HG03432 (cell line): Measurements from ENCODE around the gene NHSL1.

Experiments used
- ATAC-seq: cut with Tn5 transposase; IDR thresholded peaks from one replicate; pipeline ENCODE4 v1.9.1; 2021; ENCODE audit warnings: mild to moderate bottlenecking, moderate library complexity; ENCODE audit not compliant: unreplicated experiment

NHSL1 gene

DNA sequence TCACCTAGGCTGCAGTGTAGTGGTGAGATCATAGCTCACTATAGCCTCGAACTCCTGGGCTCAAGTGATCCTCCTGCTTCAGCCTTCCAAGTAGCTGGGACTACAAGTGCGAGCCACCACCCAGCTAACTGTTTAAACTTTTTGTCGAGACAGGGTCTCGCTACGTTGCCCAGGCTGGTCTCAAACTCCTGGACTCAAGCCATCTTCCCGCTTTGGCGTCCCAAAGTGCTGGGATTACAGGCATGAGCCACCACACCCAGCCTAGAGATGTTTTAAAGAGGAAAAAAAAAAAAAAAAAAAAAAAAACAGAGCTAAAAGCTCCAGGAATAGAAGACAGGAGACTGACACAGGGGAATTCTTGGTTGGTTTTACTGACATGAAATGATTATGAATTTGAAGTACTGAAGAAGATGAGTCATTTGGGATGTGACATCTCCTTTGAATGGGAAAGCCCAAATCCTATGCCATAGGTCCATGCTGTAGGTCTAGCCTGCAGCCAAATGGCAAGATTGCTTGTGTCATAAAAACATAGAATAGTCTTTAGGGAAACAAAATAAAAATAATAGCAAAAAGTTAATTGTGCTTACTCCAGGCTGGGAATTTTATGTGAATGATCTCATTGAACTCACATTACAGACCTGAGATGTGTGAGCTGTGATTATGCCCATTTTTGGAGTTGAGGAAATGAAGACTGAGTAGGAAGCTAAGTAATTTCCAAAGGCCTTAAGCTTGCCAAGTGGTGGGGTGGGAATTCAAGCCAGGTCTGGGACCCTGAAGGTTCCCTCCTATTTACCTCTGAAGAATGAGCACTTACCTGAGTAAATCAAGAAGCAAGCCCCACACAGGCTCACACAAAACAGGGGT, 24.3 kb upstream of the NHSL1 start:
- no peak for ATAC-seq

DNA sequence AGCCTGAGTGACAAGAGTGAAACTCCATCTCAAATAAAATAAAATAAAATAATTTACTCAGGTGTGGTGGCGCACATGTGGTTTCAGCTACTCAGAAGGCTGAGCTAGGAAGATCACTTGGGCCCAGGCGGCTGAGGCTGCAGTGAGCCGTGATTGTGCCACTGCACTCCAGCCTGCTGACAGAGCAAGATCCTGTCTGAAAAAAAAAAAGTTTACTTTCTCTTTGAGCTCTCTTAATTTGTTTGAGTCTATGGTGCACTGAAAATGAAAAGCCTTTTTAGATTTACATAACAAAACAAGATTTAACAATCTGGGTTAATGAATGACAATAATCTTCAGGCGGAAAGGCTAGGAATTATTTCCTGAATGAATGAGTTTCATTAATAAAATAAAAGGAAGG, 23.3 kb upstream of the NHSL1 start:
- ATAC-seq = no peak

DNA sequence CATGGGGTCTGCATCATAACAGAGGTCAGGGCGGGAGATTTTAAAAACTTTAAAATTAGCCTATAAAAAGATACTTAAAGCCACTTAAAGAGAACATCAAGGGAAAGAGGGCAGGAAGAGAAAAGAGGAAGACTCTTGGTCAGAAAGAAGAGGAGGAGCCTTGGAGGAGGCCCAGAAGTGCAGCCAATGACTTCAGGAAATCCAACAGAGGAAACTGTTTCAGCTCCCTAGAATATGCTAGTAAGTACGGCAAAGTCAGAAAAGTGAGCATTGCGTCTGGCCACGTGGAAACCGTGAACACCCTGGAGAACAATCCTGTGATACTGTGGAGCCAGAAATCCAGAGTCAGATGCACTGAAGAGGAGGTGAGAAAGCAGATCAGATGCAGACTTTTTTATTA, 22.5 kb upstream of the NHSL1 start:
- ATAC-seq = no peak

DNA sequence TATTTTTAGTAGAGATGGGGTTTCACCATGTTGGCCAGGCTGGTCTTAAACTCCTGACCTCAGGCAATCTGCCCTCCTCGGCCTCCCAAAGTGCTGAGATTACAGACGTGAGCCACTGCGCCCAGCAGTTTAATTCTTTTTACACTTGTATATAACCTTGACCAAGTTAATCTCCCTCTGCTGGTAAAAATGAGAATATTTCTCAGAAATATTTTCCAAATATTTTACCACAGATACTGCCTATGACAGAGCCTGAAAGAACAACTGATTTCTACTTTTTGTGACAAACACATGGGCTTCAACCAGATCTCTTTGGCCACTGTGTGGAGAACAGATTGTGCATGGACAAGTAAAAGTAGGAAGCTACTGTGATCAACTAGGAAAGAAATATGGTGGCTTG, 21.2 kb upstream of the NHSL1 start:
- no peak for ATAC-seq

DNA sequence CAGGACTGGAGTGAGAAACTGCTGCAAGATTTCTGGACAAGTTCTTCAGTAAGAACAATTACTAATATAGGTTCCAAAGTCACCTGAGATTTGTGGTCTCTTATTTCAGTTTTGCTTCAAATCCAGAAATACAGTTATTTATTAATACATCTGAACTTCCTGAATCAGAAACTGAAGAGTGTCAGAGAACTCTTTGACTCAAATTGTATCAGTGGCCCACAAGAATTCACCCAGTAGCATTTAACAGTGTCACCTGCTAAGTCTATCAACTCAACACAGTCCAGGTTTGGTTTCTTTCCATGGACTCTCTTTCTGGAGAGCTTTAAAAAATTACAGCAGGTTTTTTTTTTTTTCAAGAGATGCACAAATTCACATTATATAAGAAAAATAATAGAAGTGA, 18.8 kb upstream of the NHSL1 start:
- peak; percentile 35 for ATAC-seq

DNA sequence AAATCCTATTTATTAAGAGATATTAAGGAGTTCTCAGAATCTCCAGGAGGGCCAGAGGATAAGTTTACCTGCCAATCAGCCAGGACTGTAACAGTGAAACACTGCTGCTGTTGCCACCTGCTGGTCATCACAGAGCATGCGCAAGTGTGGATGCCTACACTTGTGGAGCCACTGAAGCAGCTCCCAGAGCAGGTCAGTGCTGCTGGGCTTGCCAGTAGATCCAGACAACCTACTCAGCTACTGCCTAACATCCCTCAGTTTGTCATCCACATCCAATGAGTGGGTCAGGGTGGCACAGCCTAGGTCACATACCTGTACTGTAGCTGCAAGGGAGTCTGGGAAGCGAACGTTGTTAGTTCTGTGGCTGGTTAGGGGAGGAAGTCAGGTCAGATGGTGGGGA, 18.3 kb upstream of the NHSL1 start:
- ATAC-seq = peak; percentile 64

DNA sequence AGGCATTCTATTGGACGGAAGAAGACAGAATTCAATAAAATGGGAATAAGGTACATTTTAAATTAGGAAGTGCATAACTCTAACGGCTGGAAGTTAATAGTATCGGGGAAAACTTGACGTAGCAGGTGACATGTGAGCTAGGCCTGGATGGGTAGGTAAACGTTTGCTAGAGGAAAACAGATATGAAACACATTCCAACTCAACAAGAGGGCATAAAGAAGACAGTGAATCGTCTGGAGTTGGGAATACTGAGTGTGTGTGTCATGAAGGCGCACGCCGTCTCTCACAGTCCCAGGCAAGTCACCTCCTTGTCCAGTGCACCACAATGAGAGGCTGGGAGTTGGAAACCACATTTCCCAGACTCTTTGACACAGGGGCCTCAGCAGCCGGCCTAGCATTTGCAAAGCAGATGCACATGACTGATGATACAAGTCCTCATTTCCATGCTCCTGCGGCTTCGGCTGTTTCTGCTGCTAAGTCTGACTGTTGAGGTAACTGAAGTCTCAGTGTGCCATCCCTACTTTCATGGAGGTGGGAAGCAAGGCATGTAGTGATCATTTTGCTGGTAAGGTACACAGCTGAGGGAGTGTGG, 16.5 kb upstream of the NHSL1 start:
- no peak for ATAC-seq

DNA sequence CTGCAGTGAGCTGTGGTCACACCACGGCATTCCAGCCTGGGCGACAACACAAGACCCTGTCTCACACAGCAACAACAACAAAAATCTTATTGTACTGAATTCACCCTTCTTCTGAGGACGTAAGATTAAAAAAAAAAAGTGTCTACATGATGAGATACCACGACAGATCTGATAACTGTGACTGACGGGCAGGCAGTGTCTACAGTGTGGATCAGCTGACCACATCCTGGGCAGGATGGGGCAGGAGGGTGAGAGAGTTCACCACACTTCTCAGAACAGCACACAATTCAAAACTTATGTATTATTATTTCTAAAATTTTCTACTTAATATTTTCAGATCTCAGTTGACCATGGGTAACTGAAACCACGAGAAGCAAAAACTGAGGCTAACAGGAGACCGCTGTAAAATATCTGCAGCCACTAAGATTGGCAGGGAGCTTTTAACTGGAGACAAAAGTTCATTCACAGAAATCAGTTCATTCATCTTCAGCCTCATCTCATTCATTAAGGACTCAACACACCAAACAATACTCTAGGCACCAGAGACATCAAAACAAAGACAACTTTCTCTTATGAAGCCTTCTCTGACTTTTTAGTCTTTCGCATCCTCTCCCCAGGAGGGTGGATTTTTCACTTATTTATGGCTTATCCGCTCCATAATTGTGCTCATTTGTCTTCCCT, 15.7 kb upstream of the NHSL1 start:
- ATAC-seq = no peak

DNA sequence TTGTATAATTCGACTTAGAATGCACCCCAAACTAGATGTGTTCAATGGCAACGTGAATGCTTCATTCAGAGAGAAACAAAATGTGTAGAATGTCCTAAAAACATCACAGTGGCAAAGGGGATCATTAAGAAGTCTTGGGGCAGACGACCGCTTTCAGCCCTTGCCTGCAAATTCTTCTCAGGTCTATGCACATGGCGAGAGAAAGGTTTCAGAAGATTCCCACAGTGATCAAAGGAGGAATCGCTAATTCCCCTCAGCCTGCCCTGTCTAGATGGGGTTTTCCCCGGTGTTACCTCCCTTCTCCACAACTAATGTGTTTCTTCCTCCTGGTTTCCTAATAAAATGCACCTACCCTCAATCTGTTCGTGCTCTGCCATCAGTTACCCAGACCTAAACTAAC, 13.3 kb upstream of the NHSL1 start:
- no peak for ATAC-seq

DNA sequence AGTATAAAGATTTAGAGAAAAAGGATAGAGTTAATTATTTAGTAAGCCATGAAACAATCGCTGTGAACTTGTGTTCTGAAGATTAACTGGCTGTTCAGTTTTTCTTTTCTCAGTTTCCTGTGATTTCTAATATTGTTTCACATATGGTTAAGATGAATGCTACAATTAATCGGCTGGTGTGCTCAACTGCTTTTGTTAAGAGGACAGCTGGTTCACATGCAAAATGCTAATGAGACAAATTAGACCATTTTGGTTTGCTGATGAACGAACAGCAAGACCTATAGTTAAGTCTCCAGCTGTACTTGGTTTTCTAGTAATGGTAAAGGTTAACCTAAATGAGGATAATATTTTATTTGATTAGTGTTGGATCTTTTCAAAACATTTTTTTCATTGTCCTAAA, 10.8 kb upstream of the NHSL1 start:
- ATAC-seq = no peak

DNA sequence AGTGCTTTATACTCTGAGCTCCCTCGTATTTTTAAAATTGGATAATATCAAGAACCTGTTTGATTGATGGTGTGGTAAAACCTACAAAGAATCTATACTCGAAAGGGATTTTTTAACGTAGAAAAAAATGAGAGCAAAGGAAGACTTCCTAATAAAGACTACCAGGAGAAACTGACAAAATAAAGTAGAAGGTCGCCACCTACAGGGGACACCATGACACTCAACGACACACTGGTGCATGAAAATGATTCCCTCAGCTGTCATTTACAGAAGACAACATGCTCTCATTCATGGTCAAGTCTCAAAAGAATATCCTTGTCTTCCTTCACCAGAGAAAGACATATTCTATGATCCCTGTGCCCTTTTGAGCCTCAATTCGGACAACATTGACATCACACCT, 10.1 kb upstream of the NHSL1 start:
- no peak for ATAC-seq

DNA sequence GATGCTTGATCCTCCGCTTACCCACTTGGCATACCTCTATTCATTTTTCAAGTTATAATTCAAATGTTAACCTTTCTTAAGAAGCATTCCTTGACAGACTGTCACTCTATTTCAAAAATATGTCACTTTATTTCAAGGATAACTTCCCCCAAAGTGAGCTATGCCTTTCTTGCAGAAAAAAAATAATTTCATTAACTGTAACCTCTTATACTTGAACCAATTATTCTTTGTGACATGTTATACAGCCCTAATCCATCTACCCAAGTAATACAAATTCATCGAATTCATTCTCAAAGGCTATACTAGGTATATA, 9.3 kb upstream of the NHSL1 start:
- ATAC-seq = no peak

DNA sequence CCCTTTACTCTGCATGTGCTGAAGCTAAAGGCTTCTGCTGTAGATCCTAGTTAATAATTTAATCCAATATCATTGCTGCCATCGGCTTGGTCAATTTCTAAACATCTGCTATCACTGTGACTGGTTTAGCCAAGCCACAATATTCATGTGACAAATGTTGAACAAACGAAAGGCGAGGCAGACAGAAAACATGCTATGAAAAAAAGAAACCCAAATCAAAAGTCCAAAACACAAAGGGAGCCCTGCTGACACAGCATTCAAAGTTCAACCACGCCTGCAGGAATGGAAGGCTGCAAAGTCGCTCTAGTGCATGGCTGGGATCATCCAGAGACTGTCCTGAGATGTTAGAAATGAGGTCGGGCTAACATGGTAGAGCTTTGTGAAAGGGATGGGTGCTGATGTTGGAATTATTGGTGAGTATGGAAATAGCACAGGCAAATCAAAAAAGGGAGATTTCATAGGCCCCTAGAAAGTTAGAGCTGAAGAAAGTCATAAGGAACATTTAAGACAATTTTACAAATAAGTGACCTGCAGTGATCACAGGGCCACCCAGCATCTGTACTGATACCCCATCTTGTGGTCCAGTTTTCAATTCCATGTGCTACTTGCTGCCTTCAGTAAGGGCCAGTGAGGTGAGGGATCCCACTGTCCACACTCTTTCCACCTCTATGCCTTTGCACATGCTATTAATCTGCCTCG, 8.8 kb upstream of the NHSL1 start:
- ATAC-seq = no peak

DNA sequence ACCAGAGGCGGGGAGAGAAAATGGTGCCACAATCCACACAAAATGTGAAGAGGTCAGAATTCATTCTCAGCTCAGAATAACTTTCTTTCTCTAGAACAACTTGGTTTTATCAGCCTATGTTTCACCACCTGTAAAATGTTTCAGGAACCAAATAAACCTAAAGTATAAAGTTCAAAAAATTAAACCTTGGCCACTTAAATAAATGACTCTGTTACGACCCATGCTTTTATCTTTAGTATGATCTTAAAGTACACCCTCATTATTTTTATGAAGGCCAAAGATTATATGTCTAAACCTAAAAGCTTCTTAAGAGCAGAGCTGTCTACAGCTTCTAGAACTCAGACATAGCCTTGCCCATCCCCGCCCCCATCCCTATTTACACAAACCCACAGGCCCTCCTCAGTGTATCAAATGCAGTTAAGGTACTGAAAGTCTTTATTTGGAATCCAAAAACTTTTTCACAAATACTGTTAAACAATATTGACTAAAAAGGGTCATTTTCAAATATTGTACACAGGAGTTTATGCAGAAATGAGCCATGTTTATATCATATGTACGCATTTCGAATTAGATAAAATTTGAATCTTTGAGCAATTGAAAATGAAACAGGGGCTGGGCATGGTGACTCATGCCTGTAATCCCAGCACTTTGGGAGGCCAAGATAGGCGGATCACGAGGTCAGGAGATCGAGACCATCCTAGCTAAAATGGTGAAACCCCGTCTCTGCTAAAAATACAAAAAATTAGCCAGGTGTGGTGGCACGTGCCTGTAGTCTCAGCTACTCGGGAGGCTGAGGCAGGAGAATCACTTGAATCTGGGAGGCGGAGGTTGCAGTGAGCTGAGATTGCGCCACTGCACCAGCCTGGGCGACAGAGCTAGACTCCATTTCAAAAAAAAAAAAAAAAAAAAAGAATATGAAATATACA, 5.7 kb upstream of the NHSL1 start:
- no peak for ATAC-seq

DNA sequence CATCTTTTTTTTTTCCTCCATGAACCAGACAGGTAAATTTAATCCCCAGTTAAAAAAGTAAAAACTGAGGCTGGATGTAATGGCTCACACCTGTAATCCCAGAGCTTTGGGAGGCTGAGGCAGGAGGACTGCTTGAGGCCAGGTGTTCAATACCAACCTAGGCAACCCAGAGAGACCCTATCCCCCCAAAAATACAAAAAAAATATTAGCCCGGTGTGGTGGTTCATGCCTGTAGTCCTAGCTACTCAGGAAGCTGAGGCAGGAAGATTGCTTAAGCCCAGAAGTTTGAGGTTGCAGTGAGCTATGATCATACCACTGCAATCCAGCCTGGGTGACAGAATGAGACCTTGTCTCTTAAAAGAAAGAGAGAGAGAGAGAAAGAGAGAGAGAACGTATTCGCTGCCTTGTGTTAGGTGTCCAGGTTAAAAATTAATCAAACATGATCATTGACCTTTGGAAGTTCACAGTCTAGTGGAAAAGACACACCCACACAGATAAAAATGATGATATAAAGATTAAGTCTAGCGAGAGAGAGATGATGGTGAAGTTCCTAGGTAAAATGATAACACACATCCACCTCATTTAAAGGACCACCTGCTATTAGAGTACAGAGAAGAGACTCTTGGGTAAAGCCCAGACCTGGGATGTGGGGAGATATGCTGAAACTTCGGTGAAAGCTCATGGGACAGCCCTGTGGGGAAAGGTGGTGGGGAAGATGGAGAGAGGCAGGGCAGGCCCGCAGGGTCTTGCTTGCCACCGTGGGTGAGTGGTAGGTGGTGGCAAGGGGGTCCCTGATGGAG, 4.8 kb upstream of the NHSL1 start:
- no peak for ATAC-seq

DNA sequence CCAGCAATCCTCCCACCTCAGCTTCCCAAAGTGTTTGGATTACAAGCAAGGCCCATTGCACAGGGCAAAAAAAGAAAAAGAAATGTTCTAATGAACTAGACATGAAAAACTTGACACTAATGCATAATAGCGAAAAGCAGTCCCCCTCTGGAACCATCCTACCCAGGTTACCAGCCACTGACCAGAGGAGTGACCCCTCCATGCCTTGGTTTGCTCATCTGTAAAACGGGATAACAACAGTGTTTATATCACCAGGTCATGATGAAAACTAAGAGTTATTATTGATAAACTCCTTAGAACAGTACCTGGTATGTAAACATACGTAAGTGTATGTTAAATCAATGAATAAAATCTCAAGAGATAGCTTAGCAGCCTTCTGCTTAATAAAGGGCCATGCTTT, 3.3 kb upstream of the NHSL1 start:
- no peak for ATAC-seq

DNA sequence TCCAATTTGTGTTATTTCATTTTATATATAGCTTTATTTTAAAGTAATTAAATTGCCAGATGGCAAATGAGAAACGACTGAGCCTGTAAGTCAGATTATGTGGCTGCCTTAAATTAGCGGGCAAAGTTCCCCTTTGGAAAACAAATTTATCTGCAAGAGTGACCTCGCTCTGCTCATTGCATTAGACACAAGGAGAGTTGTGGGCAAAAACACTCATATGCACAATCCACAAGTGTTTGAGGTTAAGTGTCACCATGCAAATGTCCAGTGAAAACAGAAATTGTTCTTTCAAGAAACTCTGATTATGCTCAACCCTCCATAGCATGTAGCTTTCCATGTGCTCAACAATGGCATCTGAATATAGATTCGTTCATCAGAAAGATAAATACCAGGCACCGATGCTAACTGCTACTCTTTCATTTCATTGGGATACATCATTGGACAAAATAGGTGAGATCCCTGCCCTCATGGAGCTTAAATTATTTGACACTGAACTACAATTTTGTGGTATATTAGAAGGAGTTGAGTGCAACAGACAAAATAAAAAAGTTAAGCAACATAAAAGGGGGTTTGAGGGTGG, 1.7 kb upstream of the NHSL1 start:
- no peak for ATAC-seq

DNA sequence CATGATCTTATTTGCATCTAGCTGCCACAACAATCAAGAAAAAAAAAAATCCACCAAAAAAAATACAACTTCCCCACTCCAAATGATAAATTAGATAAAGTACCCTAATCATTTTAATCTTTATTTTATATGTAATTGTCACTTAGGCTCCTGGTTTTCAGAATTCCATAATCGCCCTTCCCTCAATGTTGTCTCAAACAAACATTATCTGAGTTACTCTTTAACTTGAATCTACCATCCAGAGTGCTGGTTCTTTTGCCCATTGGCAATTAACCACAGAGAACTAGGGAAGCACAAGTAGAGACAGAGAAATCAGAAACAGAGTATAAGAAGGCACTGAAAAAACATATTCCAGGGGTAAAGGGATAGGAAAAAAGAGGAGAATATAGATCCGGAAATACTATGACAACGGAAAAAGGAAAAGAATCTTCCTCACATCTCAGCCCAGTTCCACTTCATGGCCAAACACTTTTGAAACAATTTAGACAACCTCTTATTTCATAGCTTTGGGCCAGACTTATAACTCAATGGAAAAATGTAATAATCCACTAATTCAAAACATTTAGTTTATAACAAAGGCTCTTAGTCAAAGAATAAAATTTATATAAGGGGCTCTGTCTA, 861 bp upstream of the NHSL1 start:
- ATAC-seq = no peak
